Hepatocyte (in vitro differentiated cells): ENCODE measurements around the gene AKT2. TPM values are rescaled to one million over a fixed set of nuclear protein-coding genes. Genes with fewer than 3 reads are reported as not detected.
"Not testable (repeated sequence)": the region's sequence is repeated elsewhere in the genome, so short reads cannot be mapped to it uniquely, and the experiment has no call there.

Experiments used
- DNase-seq: peaks from one replicate; pipeline ENCODE4 v3.0.0-alpha.2; 2016; ENCODE audit warnings: low spot score
- H2AFZ ChIP-seq: fragments of 200-600 bp; sonication (generic); 2 replicates; pipeline ENCODE4 v1.6.0; 2016; ENCODE audit warnings: antibody characterized with exemption, mild to moderate bottlenecking
- H3K27ac ChIP-seq: fragments of 200-600 bp; sonication (generic); 2 replicates; pipeline ENCODE4 v1.5.1; 2016; ENCODE audit warnings: mild to moderate bottlenecking
- H3K27me3 ChIP-seq: fragments of 200-600 bp; sonication (generic); 2 replicates; pipeline ENCODE4 v1.6.1; 2016
- H3K36me3 ChIP-seq: fragments of 200-600 bp; sonication (generic); replicated peaks from 2 replicates; pipeline ENCODE4 v1.5.1; 2016; ENCODE audit warnings: low read depth; ENCODE audit not compliant: insufficient read depth
- H3K4me1 ChIP-seq: fragments of 200-600 bp; sonication (generic); 2 replicates; pipeline ENCODE4 v1.5.1; 2016; ENCODE audit warnings: mild to moderate bottlenecking, moderate library complexity; ENCODE audit not compliant: insufficient read depth
- H3K4me2 ChIP-seq: fragments of 200-600 bp; sonication (generic); 2 replicates; pipeline ENCODE4 v1.6.0; 2016
- H3K4me3 ChIP-seq: fragments of 200-600 bp; sonication (generic); 2 replicates; pipeline ENCODE4 v1.5.1; 2016; ENCODE audit warnings: mild to moderate bottlenecking
- H3K79me2 ChIP-seq: fragments of 200-600 bp; sonication (generic); 2 replicates; pipeline ENCODE4 v1.6.0; 2017; ENCODE audit warnings: mild to moderate bottlenecking
- H3K9me2 ChIP-seq: fragments of 200-600 bp; sonication (generic); replicated peaks from 2 replicates; pipeline ENCODE4 v1.6.0; 2017; ENCODE audit warnings: mild to moderate bottlenecking; ENCODE audit not compliant: insufficient read depth
- H3K9me3 ChIP-seq: fragments of 200-600 bp; sonication (generic); 2 replicates; pipeline ENCODE4 v1.5.1; 2016; ENCODE audit warnings: low read depth, mild to moderate bottlenecking
- H4K20me1 ChIP-seq: fragments of 200-600 bp; sonication (generic); 2 replicates; pipeline ENCODE4 v1.6.0; 2016; ENCODE audit warnings: mild to moderate bottlenecking; ENCODE audit not compliant: insufficient read depth, poor library complexity, severe bottlenecking
- EZH2 ChIP-seq: fragments of 200-600 bp; sonication (generic); IDR thresholded peaks from 2 replicates; pipeline ENCODE4 v1.6.1; 2016; ENCODE audit warnings: antibody characterized with exemption, mild to moderate bottlenecking, borderline replicate concordance
- EZH2phosphoT487 ChIP-seq: fragments of 200-600 bp; sonication (generic); IDR thresholded peaks from one replicate; pipeline ENCODE4 v1.6.1; 2018; ENCODE audit warnings: antibody characterized with exemption, mild to moderate bottlenecking, low read depth, moderate library complexity; ENCODE audit not compliant: unreplicated experiment, severe bottlenecking
- WGBS: methylation state at CpG from one replicate; pipeline ENCODE4 v1.1.6; 2016; ENCODE audit warnings: low lambda C conversion rate; ENCODE audit errors: missing lambda C conversion rate; 5-methylcytosine and 5-hydroxymethylcytosine counted together
- polyA plus RNA-seq: library from polyadenylated mRNA; unstranded; fragments of >200 nt; fragmentation: Nextera tagmentation; extraction: Ambion mirVana; gene quantifications from 2 replicates; pipeline ENCODE4 v1.2.1, GENCODE V29; 2016
- total RNA-seq: library from RNA; depleted of rRNA; stranded (reverse); fragments of >200 nt; gene quantifications from 2 replicates; pipeline ENCODE4 v1.2.3, GENCODE V29; 2014
- TF ChIP-seq, protein P1 (sequence below): fragments of 200-600 bp; sonication (generic); IDR thresholded peaks from 2 replicates; pipeline ENCODE4 v1.5.1; 2016; ENCODE audit warnings: antibody characterized with exemption, mild to moderate bottlenecking; ENCODE audit not compliant: poor library complexity

Gene AKT2
- 103 and 106 TPM in 2 replicates for total RNA-seq
- polyA plus RNA-seq = 53.7 and 54.9 TPM in 2 replicates

DNA sequence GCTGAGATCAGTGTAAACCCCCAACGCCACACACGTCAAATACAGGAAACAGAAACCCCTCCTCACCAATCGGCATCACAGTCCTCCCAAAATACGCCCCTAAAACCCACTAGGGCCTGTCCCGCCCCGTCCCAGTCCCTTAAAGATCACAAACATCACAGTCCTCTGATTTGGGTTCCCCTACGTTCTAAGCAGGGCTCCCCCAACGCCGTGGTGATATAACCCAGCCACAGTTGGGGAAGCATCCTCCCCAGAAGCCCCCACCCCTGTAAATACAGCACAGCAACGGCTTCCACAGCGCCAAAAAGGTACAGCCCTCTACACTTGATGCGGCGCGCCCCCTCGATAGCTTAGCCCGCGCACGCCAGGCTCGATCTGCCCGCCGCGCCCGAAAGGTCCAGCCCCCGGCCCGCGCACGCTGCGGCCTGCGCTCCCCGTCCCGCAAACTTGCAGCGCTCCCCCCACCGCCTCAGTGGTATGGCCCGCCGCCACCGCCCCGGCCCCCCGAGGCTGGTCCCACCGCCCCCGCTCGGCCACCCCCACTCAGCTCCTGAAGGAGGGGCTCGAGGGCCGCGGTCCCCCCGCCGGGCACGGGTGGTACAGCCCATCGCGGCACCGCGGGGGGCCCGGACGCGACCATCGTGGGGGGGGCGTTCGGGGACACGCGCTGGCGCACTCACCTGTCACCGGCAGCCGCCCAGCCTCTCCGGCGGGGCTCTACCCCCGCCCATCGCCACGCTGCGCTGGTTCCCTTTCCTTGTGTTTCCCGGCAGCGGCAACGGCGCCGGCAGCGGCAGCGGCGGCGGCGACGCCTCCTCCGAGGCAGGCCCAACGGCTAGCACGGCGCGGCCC is at the start of gene AKT2:
Gene AKT2, minus strand, starts transcription at position 845 of the 852 bp plus-strand sequence. CDS start 20,078 bp downstream, outside the sequence.
- H3K36me3 ChIP-seq = no peaks in the 10 kb centered on the region
- peak within 1 kb of the TSS; percentile 96 for H3K4me3 ChIP-seq
- peaks cover 4% of the 10 kb centered on the region for H4K20me1 ChIP-seq
- peaks cover 52% of the 10 kb centered on the region for H3K79me2 ChIP-seq
- no peaks in the 10 kb centered on the region for H3K27me3 ChIP-seq
- no peaks in the 10 kb centered on the region for H3K9me2 ChIP-seq
- peak within 1 kb of the TSS; percentile 92 for H2AFZ ChIP-seq
- DNase-seq = peak; percentile 89
- peaks cover 39% of the 10 kb centered on the region for H3K4me1 ChIP-seq
- no peaks in the 10 kb centered on the region for H3K9me3 ChIP-seq
- H3K27ac ChIP-seq = peak within 1 kb of the TSS; percentile 98
- WGBS = 2% methylated on average over 36 of the region's 84 CpGs
- TF ChIP-seq EZH2 (no peak), EZH2phosphoT487 (no peak)
- TF ChIP-seq, protein P1, sequence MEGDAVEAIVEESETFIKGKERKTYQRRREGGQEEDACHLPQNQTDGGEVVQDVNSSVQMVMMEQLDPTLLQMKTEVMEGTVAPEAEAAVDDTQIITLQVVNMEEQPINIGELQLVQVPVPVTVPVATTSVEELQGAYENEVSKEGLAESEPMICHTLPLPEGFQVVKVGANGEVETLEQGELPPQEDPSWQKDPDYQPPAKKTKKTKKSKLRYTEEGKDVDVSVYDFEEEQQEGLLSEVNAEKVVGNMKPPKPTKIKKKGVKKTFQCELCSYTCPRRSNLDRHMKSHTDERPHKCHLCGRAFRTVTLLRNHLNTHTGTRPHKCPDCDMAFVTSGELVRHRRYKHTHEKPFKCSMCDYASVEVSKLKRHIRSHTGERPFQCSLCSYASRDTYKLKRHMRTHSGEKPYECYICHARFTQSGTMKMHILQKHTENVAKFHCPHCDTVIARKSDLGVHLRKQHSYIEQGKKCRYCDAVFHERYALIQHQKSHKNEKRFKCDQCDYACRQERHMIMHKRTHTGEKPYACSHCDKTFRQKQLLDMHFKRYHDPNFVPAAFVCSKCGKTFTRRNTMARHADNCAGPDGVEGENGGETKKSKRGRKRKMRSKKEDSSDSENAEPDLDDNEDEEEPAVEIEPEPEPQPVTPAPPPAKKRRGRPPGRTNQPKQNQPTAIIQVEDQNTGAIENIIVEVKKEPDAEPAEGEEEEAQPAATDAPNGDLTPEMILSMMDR = no peak
- peak within 1 kb of the TSS; percentile 91 for H3K4me2 ChIP-seq

DNA sequence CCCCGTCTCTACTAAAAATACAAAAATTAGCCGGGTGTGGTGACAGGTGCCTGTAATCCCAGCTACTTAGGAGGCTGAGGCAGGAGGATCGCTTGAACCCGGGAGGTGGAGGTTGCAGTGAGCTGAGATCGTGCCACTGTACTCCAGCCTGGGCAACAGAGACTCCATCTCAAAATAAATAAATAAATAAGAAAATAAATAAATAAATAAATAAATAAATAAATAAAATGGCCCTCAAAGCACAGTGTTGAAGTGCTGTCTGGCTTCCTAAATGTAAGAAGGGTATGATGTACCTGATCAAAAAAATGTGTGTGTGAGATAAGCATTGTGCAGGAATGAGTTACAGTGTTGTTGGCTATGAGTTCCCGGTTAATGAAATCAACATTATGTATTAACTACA is 47.9 kb upstream of the AKT2 start:
- WGBS = 96% methylated on average over 6 of the region's 6 CpGs
- H3K9me3 ChIP-seq = not testable (repeated sequence)

DNA sequence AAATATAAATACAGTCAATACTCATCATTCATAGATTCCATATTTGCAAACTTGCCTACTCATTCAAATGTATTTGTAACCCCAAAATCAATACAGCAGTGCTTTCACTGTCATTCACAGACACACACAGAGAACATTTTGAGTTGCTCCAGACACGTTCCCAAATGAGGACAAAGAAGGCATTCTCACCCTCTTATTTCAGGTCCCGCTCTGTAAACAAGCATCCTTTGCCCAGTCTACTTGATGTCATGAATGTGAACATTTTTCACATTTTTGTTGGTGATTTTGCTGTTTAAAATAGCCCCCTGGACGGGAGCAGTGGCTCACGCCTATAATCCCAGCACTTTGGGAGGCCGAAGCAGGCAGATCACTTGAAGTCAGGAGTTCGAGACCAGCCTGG is 47.5 kb upstream of the AKT2 start:
- H2AFZ ChIP-seq = no peak overlapping the region
- no peaks in the 10 kb centered on the region for H3K36me3 ChIP-seq
- WGBS = 92% methylated on average over 6 of the region's 6 CpGs
- H3K9me3 ChIP-seq = no peaks in the 10 kb centered on the region
- no peaks in the 10 kb centered on the region for H4K20me1 ChIP-seq
- H3K79me2 ChIP-seq = no peaks in the 10 kb centered on the region
- no peak overlapping the region for H3K27ac ChIP-seq
- no peaks in the 10 kb centered on the region for H3K4me1 ChIP-seq
- no peaks in the 10 kb centered on the region for H3K27me3 ChIP-seq
- H3K4me2 ChIP-seq = no peak overlapping the region
- no peaks in the 10 kb centered on the region for H3K9me2 ChIP-seq
- no peak for DNase-seq
- H3K4me3 ChIP-seq = no peak overlapping the region
- TF ChIP-seq EZH2 (no peak), EZH2phosphoT487 (no peak)
- TF ChIP-seq, protein P1 = no peak

More for the DNA sequence above, 47.9 kb upstream of the AKT2 start:
- not testable (repeated sequence) for H3K9me2 ChIP-seq, H3K36me3 ChIP-seq, H3K79me2 ChIP-seq, H3K4me2 ChIP-seq, DNase-seq, H4K20me1 ChIP-seq, H3K4me3 ChIP-seq, H3K4me1 ChIP-seq, H3K27ac ChIP-seq, H2AFZ ChIP-seq, H3K27me3 ChIP-seq

DNA sequence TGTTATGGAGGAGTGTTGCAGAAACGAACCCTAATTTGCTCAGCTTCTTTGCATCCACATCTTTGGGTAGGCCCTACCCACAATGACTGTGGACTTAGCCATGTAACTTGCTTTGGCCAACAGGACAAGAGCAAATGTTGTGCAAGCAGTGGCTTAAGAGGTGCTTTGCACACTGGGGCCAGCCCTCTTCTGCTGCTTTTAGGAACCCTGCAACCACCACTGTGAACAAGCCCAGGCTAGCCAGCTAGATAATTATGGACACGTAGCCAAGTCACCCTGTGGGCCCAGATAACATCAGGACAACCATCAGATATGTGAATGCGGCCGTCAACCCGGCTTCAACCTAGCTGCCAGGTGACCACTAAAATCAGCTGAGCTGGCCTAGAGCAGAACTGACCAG is 45.9 kb upstream of the AKT2 start:
- H3K4me1 ChIP-seq = no peaks in the 10 kb centered on the region
- no peak for TF ChIP-seq EZH2
- TF ChIP-seq, protein P1 = no peak
- no peak for TF ChIP-seq EZH2phosphoT487
- H3K27me3 ChIP-seq = no peaks in the 10 kb centered on the region
- no peaks in the 10 kb centered on the region for H3K9me2 ChIP-seq
- no peaks in the 10 kb centered on the region for H4K20me1 ChIP-seq
- H3K36me3 ChIP-seq = no peaks in the 10 kb centered on the region
- H3K79me2 ChIP-seq = no peaks in the 10 kb centered on the region
- DNase-seq = no peak
- no peak overlapping the region for H3K4me2 ChIP-seq
- H3K4me3 ChIP-seq = no peak overlapping the region
- no peak overlapping the region for H2AFZ ChIP-seq
- H3K27ac ChIP-seq = no peak overlapping the region
- H3K9me3 ChIP-seq = no peaks in the 10 kb centered on the region
- WGBS = 90% methylated on average over 5 of the region's 5 CpGs
